ENCODE measurements around the gene P2RX5.

The P2RX5 gene

GRCh38 chr17:3695723-3696411, at the start of gene P2RX5:
TSS of gene P2RX5 (minus strand) at chr17:3696155. CDS start at chr17:3696005, 150 bp downstream.
- no peak for TF ChIP-seq CTCF (IDR thresholded peaks at IDR 0.05)

GRCh38 chr17:3745071-3745470, 49.1 kb upstream of the P2RX5 start:
- TF ChIP-seq CTCF (IDR thresholded peaks at IDR 0.05), result no peak

GRCh38 chr17:3744014-3744413, 48.1 kb upstream of the P2RX5 start:
- no peak for TF ChIP-seq CTCF (IDR thresholded peaks at IDR 0.05)

- no peak for TF ChIP-seq CTCF (IDR thresholded peaks at IDR 0.05)
Measured at GRCh38 chr17:3740611-3741073, 44.7 kb upstream of the P2RX5 start.

- TF ChIP-seq CTCF (IDR thresholded peaks at IDR 0.05), result no peak
Measured at GRCh38 chr17:3739422-3740124, 43.6 kb upstream of the P2RX5 start.

GRCh38 chr17:3738562-3739295, 42.8 kb upstream of the P2RX5 start:
- TF ChIP-seq CTCF (IDR thresholded peaks at IDR 0.05), result no peak

GRCh38 chr17:3735515-3735914, 39.6 kb upstream of the P2RX5 start:
- no peak for TF ChIP-seq CTCF (IDR thresholded peaks at IDR 0.05)

Data from LNCAP (cell line).